Neural cell (in vitro differentiated cells): Measurements from ENCODE around the gene DCDC1. TPM values are rescaled to one million over a fixed set of nuclear protein-coding genes. Genes with fewer than 3 reads are reported as not detected.
A peak's percentile ranks its signal among the peaks of the same experiment; 100 is the strongest.

ENCODE experiments used
- H2AFZ ChIP-seq: fragments of 200-600, 300-800 bp; sonication (generic), shearing (Covaris generic); 2 replicates; pipeline ENCODE4 v1.6.0; 2014; ENCODE audit warnings: low read depth, mild to moderate bottlenecking, antibody characterized with exemption, low read length, moderate library complexity
- H3F3A ChIP-seq: fragments of 200-600 bp; shearing (Covaris generic); 2 replicates; pipeline ENCODE4 v1.6.1; 2016; ENCODE audit warnings: mild to moderate bottlenecking, moderate library complexity, mixed read lengths, antibody characterized with exemption, low read length; ENCODE audit not compliant: insufficient read depth, poor library complexity, severe bottlenecking
- H3K27ac ChIP-seq: fragments of 200-600, 300-800 bp; sonication (generic), shearing (Covaris generic); 2 replicates; pipeline ENCODE4 v1.5.1; 2014; ENCODE audit warnings: mild to moderate bottlenecking, low read length, moderate library complexity
- H3K27me3 ChIP-seq: fragments of 300-800, 200-600 bp; sonication (generic), shearing (Covaris generic); 2 replicates; pipeline ENCODE4 v1.6.0; 2014; ENCODE audit warnings: mild to moderate bottlenecking, low read depth, low read length, moderate library complexity; ENCODE audit not compliant: insufficient read depth
- H3K36me3 ChIP-seq: fragments of 300-800, 200-600 bp; sonication (generic), shearing (Covaris generic); 2 replicates; pipeline ENCODE4 v1.5.1; 2014; ENCODE audit warnings: mild to moderate bottlenecking, antibody characterized with exemption, low read length, moderate library complexity; ENCODE audit not compliant: insufficient read depth
- H3K4me2 ChIP-seq: fragments of 300-800, 200-600 bp; sonication (generic), shearing (Covaris generic); 2 replicates; pipeline ENCODE4 v1.6.0; 2014; ENCODE audit warnings: mild to moderate bottlenecking, low read length
- H3K4me3 ChIP-seq: fragments of 300-800, 200-600 bp; sonication (generic), shearing (Covaris generic); 2 replicates; pipeline ENCODE4 v1.5.1; 2014; ENCODE audit warnings: mild to moderate bottlenecking, low read length, moderate library complexity
- H3K79me2 ChIP-seq: fragments of 200-600 bp; shearing (Covaris generic); replicated peaks from 2 replicates; pipeline ENCODE4 v1.6.0; 2014; ENCODE audit warnings: mild to moderate bottlenecking, low read length, moderate library complexity; ENCODE audit not compliant: insufficient read depth
- H3K9ac ChIP-seq: fragments of 300-800, 200-600 bp; sonication (generic), shearing (Covaris generic); 2 replicates; pipeline ENCODE4 v1.6.1; 2016; ENCODE audit warnings: mild to moderate bottlenecking, low read length, mixed read lengths
- H3K9me2 ChIP-seq: fragments of 200-600 bp; shearing (Covaris generic); 2 replicates; pipeline ENCODE4 v1.6.1; 2016; ENCODE audit warnings: mild to moderate bottlenecking, low read length, mixed read lengths; ENCODE audit not compliant: insufficient read depth
- H3K9me3 ChIP-seq: fragments of 200-600, 300-800 bp; sonication (generic), shearing (Covaris generic); 2 replicates; pipeline ENCODE4 v1.6.1; 2016; ENCODE audit warnings: mild to moderate bottlenecking, mixed run types, low read length, moderate library complexity, mixed read lengths
- H4K20me1 ChIP-seq: fragments of 200-600 bp; shearing (Covaris generic); 2 replicates; pipeline ENCODE4 v1.6.1; 2016; ENCODE audit warnings: mild to moderate bottlenecking, mixed run types; ENCODE audit not compliant: insufficient read depth
- CTCF ChIP-seq: fragments of 450-650 bp; IDR thresholded peaks from 2 replicates; pipeline ENCODE4 v1.5.1; 2014; ENCODE audit warnings: antibody characterized with exemption, mild to moderate bottlenecking, moderate library complexity; ENCODE audit not compliant: poor library complexity, severe bottlenecking
- EP300 ChIP-seq: fragments of 450-650 bp; conservative IDR thresholded peaks from 2 replicates; pipeline ENCODE4 v1.6.1; 2014; ENCODE audit warnings: antibody characterized with exemption, mild to moderate bottlenecking, moderate library complexity; ENCODE audit not compliant: poor library complexity, severe bottlenecking
- EZH2 ChIP-seq: fragments of 200-600, 300-800 bp; shearing (Covaris generic), sonication (generic); IDR thresholded peaks from 2 replicates; pipeline ENCODE4 v1.6.1; 2014; ENCODE audit warnings: antibody characterized with exemption, low read length, borderline replicate concordance, mild to moderate bottlenecking; ENCODE audit not compliant: insufficient read depth, poor library complexity, severe bottlenecking
- MXI1 ChIP-seq: fragments of 450-650 bp; conservative IDR thresholded peaks from 2 replicates; pipeline ENCODE4 v1.6.1; 2014; ENCODE audit warnings: antibody characterized with exemption, mild to moderate bottlenecking; ENCODE audit not compliant: poor library complexity, severe bottlenecking
- POLR2AphosphoS5 ChIP-seq: IDR thresholded peaks from 2 replicates; pipeline ENCODE4 v1.6.1; 2012
- RAD21 ChIP-seq: fragments of 450-650 bp; conservative IDR thresholded peaks from 2 replicates; pipeline ENCODE4 v1.6.1; 2014; ENCODE audit warnings: antibody characterized with exemption, mild to moderate bottlenecking, moderate library complexity
- REST ChIP-seq: IDR thresholded peaks from 2 replicates; pipeline ENCODE4 v1.6.1; 2012; ENCODE audit warnings: borderline replicate concordance
- SMC3 ChIP-seq: fragments of 450-650 bp; conservative IDR thresholded peaks from 2 replicates; pipeline ENCODE4 v1.6.1; 2014; ENCODE audit warnings: antibody characterized with exemption, mild to moderate bottlenecking, moderate library complexity; ENCODE audit not compliant: poor library complexity
- TAF1 ChIP-seq: IDR thresholded peaks from 2 replicates; pipeline ENCODE4 v1.6.1; 2012; ENCODE audit warnings: low read depth
- polyA plus RNA-seq: library from polyadenylated mRNA; depleted of rRNA; stranded (reverse); fragments of >200 nt; gene quantifications from 2 replicates; pipeline ENCODE4 v1.2.3, GENCODE V29; 2014

The DCDC1 gene
- polyA plus RNA-seq, 1 donor from 2014 or later = 5.0 TPM

GRCh38 chr11:31026315-31026714, 343.2 kb downstream of the DCDC1 start:
- Histone ChIP-seq H3F3A (no peaks in the 10 kb centered on the region), H3K9ac (no peak overlapping the region), H3K79me2 (no peaks in the 10 kb centered on the region), H3K4me2 (no peak overlapping the region), H3K9me3 (no peaks in the 10 kb centered on the region), H3K27me3 (no peaks in the 10 kb centered on the region), H3K4me3 (peak overlapping the region; percentile 8), H3K36me3 (no peaks in the 10 kb centered on the region), H4K20me1 (no peaks in the 10 kb centered on the region), H2AFZ (no peak overlapping the region), H3K27ac (peak overlapping the region; percentile 10), H3K9me2 (no peaks in the 10 kb centered on the region)
- no peak for TF ChIP-seq MXI1
- TF ChIP-seq SMC3 = no peak
- TF ChIP-seq POLR2AphosphoS5 = peak; percentile 62
- TF ChIP-seq TAF1 = no peak
- TF ChIP-seq RAD21 = no peak
- no peak for TF ChIP-seq REST
- TF ChIP-seq EZH2 = no peak
- TF ChIP-seq EP300 = peak; percentile 73
- TF ChIP-seq CTCF = no peak

GRCh38 chr11:31022080-31022479, 347.5 kb downstream of the DCDC1 start:
- Histone ChIP-seq H3K4me3 (no peak overlapping the region), H3K9me3 (no peaks in the 10 kb centered on the region), H3K9ac (no peak overlapping the region), H2AFZ (no peak overlapping the region), H3K79me2 (no peaks in the 10 kb centered on the region), H3F3A (no peaks in the 10 kb centered on the region), H3K9me2 (no peaks in the 10 kb centered on the region), H3K4me2 (no peak overlapping the region), H3K36me3 (no peaks in the 10 kb centered on the region), H3K27me3 (no peaks in the 10 kb centered on the region), H4K20me1 (no peaks in the 10 kb centered on the region), H3K27ac (no peak overlapping the region)
- TF ChIP-seq MXI1 = no peak
- TF ChIP-seq EZH2 = no peak
- no peak for TF ChIP-seq REST
- TF ChIP-seq EP300 = no peak
- TF ChIP-seq CTCF = no peak
- TF ChIP-seq POLR2AphosphoS5 = no peak
- no peak for TF ChIP-seq TAF1
- no peak for TF ChIP-seq RAD21
- no peak for TF ChIP-seq SMC3
